ENCODE data around the gene SEMA4C.
"Not testable (repeated sequence)": the region's sequence is repeated elsewhere in the genome, so short reads cannot be mapped to it uniquely, and the experiment has no call there.

SEMA4C gene

DNA sequence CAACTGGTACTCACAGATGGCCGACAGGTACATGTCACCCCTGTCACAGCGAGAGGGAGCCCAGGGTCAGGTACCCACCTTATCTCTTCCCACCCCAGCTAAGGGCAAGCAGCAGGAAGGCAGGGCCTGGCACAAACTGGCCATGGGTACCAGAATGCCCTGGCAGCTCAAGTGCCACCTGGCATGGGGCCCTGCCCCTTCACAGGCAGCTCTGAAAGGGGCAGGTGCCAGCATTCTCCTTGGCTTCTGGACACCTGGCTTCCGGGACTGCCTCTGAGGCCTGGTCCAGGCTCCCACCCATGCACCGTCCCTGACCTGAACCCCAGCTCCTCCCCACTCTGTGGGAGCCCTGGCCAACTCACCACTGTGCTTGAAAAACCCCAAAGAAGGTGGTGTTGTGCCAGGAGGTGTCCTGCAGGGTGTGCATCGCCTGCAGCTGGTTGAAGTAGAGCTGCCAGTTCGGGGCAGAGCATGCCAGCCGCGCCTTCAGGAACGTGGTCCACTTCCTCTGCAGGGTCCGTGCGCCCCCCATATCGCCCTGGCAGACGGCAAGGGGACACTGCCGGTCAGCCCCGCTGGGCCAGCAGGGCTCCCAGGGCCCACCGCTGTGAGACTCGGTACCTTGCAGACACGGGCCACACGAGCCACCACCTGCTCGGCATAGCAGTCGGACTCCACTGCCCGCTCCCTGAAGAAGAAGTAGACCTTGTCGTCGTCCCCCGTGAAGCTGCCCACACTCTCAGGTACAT lies 5.4 kb downstream of the SEMA4C start:
- no peak for DNase-seq

DNA sequence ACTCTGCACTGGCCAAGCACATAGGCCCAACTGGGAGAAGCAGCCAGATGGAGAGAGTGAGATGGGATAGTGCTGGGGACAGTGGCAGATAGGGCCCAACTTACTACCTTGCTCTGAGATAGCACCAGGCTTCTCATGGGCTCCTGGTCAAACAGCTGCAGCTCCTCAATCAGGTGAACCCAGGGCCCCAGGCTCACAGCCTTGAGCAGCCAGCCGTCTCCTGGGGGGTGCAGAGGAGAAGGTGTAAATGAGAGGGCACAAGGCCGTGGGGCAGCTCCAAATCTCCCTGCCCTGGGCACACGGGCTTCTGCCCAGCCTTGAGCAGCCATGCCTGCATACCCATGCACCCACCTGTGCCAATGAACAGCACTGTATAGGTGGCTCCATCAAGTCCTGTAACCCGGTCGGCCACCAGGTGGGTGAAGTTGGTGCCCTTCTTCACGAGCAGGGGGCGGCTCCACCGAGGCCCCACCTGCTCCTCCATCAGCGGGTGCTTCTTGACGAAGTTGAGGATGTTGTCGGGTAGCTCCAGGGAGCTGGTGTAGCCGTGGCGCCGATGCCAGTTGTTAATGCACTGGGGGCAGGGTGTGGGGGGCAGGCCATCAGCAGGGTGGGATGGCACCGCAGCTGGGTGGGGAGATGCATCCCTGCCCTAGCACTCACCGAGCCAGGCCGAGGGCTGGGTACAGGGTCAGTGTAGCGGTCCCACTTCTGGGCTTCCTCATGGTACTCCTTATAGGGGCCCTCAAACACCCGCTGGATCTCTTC lies 6.1 kb downstream of the SEMA4C start:
- no peak for DNase-seq

DNA sequence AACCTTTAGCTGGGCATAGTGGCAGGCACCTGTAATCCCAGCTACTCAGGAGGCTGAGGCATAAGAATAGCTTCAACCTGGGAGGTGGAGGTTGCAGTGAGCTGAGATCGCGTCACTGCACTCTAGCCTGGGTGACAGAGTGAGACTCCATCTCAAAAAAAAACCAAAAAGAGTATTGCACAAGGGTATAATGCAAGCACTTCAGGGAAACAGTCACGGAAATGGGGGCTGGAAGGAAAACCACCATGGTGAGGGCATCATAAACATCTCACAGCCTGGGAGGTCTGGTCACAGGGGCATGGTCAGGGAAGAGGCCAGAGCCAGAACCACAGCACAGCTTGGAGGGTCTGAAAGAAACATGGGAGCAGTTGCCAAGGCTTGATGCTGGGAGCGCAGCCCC lies 6.8 kb downstream of the SEMA4C start:
- DNase-seq, result not testable (repeated sequence)

DNA sequence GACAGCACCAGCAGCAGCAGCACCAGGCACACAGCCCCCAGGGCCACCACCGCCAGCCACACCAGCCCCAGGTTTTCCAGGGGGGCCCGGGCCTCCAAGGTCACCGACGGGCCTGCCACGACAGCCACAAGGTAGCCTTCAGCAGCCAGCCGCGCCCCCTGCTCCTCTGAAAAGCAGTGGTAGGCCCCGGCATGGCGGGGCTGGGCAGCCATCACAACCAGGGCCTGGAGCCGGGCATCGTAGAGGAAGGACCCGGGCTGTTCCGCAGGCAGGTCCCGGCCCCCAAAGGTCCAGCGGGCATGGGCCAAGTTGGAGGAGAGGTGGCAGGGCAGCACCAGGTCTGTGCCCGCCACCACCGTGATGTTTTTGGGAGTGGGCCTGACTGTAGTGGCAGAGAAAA lies 8.8 kb downstream of the SEMA4C start:
- DNase-seq, result no peak

DNA sequence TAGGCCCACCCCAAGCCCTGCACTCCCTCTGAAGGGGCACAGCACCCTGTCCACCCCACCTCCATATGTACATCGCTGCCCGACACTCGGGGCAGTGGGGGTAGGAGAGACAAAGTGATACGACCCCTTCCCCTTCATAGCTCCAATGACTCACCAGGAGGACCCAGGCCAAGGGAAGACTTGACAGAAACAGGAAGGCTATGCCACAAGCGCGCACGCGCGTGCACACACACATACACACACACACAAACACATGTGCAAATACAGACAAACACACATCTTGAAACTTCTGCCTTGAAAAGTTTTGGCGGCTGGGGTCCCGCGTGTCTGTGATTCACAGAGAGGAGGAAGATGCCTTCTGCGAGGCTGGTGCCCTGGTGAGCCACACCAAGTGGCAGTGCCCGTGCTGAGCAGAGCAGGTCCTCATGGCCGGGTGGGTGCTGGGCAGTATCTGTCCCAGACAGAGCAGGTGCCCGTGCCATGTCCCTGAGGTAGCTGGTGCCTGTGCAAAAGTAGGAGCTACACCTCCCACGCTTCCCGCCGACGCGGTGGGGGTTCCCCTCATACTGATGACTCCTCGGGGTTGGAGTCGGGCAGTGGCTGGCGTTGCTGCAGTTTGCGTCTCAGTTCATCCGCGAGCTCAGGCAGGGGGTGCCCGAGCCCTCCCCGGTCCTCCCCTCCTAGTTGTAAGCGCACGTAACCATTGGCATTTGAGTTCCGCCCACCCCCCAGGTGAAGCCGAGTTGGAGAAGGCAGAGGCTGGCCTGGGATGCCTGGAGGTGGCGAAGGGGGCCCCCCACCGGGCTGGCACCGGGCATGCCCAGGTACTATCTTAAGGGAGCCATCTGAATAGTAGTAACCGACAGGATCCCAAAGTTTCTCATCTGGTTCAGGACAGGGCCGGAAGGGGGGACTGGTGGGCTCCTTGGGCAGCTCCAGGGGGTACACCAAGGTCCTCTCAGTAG lies 9.5 kb downstream of the SEMA4C start:
- DNase-seq, result no peak

DNA sequence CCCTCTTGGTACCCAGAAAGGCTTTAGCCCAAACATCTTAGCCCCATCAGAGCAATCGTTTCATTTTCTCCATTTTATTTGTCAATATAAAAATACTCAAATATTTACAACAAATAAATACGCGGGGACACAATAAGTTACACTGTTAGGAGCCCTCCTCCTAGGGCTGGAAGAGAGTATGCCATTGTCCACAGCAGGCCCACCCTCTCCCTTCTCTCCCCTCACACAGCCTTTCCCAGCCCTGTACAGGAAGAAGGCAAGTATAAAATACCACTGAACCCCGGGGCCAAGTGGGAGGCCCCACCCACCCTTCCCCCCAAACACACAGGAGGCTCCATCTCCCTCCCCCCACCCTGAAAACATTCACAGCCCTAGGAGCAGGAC lies 10.2 kb downstream of the SEMA4C start:
- DNase-seq, result no peak

DNA sequence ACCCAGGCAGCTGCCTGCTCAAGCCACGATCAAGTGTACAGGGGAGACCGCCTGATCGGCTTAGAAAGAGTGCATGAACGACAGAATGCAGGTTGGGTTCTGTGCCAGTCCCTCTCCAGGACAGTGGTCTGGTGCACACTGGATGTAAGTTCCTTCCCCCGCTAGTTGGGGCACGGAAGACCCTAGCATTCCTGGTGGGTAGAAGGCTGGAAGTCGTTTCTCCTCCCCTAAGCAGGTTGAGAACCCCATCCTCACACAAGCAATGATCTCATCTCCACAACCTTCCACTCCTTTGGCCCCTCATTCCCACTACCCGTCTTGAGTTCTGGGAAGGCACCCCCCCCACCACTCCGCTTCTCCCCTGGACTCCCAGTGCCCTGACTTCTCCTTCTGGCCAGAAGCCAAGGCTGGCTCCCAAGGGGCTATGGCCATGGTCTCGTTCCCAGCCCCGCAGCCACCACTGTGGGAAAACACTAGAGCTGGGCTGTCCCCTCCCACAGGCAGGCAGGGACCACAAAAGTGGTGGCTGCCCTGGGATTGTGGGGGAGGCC lies 10.7 kb downstream of the SEMA4C start:
- DNase-seq, result no peak

DNA sequence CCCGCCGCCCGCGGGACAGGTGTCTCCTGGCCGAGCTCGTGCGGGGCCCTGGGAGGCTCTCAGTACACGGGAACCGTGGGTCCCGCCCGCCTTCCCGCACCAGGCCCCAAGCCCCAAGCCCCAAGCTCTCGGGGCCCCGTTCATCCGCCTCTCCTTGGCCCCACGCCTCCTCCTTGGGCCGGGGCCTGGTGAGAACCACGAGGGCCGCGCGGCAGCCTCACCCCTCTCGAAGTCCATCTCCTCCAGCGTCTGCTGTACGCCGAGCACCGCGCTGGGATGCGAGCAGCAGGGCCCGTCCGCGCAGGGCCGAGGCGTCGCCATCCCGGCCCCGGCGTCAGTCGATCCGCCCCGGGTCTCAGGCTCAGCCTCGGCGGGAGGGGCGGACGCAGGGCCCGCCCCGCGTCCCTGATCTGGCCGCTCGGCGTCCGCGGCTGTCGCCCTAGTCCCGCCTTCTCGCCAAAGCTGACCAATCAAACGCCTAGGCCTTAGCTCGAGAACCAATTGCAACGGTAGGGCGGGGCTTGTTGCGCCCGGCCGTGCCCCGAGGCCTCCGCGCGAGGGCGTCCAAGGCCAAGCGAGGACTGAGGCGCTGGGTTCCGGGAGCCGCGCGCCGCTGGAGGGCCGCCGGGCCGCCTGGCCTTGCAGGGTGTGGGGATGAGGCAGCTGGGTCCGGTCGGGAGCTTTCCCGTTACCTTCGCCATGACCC lies 12.1 kb downstream of the SEMA4C start, which contains the start of gene ANKRD39:
TSS of gene ANKRD39 (minus strand) at position 350 of the 706 bp plus-strand sequence. CDS start at position 321, 29 bp downstream.
- DNase-seq, result peak; percentile 97

DNA sequence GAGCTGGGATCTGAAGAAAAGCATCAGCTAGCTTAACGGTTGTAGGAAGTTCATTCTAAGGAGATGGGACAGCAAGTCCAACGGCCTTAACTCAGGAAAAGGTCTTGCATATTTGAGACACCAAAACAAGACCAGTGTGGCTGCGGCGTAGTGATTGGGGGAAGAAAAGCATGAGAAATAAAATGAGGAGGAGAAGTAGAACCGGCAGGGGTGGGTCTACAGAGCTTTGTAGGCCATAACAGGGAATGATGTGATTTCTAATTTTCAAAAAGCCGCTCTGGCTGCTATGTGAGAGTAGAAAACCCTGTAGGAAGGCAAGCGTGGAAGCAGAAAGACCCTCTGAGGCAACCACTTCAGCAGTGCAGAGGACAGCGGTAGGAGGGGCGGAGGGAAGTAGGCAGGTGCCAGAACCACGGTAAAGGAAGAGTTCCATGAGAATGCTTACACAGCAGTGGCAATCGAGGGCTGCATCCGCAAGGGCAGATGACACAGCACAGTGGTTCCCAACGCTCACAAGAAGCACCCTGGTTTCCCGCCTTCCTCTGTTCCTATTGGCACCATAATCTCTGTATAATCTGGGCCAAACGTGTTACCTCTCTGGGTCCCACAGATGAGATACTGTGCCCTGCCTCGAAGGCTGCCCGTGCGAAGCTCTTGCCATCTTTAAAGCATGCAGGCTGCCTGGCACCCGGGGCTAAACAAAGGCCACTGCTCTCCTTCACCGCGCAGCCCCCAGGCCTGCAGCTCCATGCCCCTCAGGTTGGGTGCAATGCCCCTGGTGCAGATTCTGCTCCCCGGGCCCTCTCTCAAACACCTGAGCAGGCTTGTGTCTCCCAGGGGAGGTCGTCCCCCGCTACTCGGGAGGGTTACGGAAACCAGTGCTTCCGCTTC lies 12.9 kb downstream of the SEMA4C start:
- DNase-seq, result peak; percentile 55

DNA sequence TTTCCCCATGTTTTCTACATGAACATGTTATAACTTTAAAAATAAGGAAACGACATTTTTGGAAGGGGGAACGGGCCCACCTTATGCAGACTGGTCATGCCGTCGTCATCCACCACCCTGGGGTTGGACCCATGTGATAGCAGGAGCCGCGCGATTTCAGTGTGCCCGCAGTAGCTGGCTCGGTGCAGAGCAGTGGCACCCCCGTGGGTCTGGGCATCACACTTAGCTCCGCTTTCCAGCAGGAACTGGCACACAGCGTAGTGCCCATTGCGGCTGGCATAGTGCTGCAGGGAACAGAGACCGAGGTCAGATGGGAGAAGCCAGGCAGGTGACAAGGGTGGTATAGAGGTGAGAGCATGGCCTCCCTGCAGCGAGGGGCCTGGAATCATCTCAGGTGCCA lies 16.6 kb downstream of the SEMA4C start:
- no peak for DNase-seq

DNA sequence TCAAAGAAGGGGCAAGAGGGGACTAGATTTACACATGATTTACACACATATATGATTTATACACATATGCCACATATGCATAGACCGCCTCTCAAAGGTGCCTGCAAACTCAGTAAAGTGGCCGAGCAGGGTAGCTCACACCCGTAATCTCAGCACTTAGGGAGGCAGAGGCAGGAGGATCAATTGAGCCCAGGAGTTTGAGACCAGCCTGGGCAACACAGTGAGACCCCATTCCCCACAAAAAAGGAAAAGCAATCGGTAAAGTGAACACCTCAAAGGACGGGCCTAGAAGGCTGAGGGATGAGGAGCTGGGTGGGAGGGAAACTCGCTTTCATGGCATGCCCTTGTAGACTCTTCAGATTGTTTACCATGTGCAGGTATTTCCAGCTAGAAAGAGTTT lies 17.2 kb downstream of the SEMA4C start:
- DNase-seq, result no peak

DNA sequence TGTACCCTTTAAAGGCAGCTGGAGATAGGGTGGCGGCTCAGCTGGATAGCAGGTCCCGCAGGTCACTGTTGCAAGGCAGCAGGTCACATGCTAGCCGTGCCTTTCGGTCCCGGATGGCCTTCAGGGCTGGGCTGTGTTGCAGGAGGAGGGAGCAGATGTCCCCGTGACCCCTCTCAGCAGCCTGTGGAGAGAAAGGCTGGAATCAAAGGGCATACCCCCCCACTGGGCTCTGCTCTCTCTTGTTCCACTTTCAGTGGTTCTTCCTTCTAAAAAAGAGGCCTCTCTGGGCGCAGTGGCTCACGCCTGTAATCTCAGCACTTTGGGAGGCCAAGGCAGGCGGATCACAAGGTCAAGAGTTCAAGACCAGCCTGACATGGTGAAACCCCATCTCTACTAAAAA lies 21.6 kb downstream of the SEMA4C start:
- no peak for DNase-seq

DNA sequence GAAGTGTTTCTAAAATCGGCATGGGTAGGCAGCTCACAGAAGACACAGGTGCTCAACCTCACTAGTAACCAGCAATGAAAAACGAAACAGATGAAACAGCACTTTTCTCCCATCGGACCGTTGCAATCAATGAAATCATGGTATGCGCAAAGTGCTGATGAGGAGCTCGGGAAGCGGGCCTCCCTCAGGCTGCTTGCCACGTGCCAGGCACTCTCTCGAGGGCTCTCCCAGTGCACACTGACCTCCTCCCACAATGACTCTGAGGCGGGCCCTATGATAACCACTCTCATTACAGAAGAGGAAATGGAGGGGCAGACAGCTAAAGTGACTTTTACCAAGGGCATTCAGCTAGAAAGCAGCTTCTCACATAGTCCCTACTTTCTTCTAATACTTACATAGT lies 22.3 kb downstream of the SEMA4C start:
- DNase-seq, result no peak

DNA sequence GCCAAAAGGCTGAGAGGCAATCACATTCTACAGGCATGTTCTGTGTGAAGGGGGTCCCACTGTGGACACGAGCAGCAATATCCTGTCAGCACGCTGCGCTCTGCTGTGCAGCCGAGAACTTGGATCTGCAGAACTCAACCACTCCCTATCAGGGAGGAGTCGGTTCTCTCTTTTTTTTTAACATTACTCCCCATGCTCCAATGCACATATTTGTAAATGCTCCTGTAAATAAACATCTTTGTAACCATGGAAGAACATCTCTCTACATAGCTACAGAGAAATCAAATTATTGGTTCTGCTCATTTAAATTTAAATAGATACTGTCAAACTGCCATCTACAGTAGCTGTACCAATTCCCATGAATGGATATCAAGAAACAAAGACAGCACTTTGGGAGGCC lies 23.1 kb downstream of the SEMA4C start:
- no peak for DNase-seq

DNA sequence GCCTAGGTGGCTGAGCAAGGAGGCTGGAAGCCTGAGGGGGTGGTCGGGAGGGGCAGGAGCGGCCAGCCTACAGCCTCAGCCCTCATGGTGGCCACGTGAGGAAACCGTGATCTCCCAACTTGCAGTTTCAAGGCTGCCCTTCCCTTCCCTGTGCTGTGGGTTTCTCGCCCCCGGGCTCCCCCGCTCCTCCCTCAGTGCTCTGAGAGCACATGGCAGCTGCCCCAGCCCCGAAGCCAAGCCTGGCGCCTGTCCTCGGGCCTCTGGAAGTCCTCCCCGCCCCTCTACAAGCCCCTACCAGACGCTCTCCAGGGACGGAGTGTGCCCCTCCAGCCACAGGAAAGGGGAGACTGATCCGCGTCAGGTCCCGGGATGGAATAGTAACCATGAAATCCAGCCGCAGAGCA lies 25.5 kb downstream of the SEMA4C start:
- no peak for DNase-seq

DNA sequence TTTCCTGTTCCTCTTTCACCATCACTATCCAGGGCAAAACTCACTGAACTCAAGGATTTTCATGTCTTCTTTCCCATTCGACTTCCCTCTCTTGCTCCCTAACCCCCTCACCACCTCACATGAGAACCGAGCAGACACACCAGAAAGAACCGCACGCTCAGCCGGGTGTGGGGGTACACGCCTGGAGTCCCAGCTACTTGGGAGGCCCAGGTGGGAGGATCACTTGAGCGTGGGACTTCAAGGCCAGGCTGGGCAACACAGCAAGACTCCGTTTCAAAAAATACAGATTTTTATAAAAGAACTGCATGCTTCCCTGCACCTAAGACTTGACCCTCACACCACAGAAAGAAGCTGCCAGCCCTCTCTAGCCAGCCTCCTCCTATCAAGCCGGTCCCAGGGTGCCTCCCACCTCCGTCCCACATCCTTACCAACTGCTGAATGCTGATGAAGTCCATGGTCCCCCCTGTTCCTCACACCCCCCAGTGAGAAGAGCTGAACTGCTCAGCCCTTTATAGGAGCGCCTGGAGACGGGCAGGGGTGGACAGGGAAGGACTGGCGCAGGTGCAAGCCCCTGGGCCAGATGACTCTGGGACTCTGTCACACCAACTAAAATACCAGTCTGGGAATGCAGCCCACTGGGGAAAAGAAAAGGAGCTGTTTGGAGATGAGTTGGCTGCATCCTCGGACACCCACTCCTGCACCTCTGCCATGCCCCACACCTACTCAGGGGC lies 26.2 kb downstream of the SEMA4C start, which contains the start of gene ANKRD23:
TSS of gene ANKRD23 (minus strand) at position 484 of the 731 bp plus-strand sequence. CDS start at position 455, 29 bp downstream.
- DNase-seq, result no peak

DNA sequence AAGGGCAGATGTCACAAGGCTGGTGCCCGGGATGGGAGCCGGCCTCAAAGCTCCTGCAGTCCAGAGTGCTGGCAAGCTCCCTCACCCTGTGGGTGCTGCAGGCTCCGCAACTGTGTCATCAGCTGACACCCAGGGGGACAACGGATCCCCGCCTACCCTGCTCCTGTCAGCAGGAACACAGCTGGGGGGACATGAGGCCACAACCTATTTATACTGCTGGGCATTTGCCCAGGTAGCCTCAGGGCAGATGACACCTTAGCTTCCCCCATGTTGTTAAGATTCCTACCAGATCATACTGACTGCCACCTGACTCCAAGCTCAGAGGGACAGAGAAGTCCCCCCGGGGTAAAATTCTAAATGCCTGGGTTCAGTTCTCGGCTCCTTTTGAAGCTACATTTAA lies 27.3 kb downstream of the SEMA4C start:
- DNase-seq, result no peak

DNA sequence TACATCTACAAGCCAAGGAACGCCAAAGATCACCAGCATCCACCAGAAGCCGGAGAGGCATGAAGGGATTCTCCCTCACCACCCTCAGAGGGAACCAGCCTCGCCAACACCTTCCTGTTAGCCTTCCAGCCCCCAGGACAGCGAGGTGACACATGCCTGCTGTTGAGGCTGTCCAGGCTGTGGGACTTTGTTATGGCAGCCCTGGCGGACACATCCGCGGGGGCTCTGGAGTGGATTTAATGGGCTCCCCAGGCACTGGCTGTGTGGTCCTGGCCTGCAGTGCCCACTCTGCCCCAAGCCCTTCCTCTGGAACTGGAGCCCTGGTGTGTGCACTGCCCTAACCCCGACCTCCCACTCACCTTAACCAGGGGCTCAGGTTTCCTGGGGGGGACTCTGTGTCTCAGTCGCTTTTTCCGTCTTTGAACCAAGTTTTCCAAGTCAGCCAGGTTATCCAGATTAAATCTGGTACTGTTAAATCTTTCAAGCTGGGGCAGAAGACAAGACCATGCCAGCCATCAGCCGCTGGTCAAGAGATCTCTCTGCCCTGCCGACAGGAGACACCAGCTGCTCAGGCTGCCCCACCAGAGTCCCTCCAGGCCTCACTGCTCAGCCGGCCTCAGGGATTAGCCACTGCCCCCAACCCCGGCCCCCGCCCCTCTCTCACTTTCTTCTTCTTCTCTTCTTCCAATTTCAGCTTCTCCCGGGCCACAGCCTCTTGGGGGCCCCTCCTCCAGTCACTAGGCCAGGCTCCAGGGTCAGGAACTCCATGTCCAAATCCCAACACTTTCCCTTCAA lies 28.0 kb downstream of the SEMA4C start:
- no peak for DNase-seq
